Measurements from ENCODE around the gene FAM124B.
A peak's percentile ranks its signal among the peaks of the same experiment; 100 is the strongest.

The FAM124B gene

GRCh38 chr2:224403657-224404056 lies 1.8 kb upstream of the FAM124B start:
- DNase-seq: no peak
- Histone ChIP-seq H3K23ac (ENCODE audit: low read length) (no peak overlapping the region), H3K36me3 (ENCODE audit: control insufficient read depth in 1 of 2, insufficient read depth in 2 of 2, low read length in 2 of 2) (no peaks in the 10 kb centered on the region), H3K79me2 (ENCODE audit: control insufficient read depth, insufficient read depth, low read length, poor library complexity) (no peaks in the 10 kb centered on the region), H3K4me2 (ENCODE audit: low read length) (no peak overlapping the region), H3K18ac (ENCODE audit: low read length) (no peak overlapping the region), H3K14ac (ENCODE audit: low read length) (no peak overlapping the region), H3K27me3 (ENCODE audit: insufficient read depth, low read length) (no peaks in the 10 kb centered on the region), H2AK5ac (ENCODE audit: low read length) (no peak overlapping the region), H3K4ac (ENCODE audit: low read depth, low read length) (no peak overlapping the region), H2BK12ac (ENCODE audit: low read length) (no peak overlapping the region), H4K12ac (ENCODE audit: low read depth, low read length) (no peak overlapping the region), H3K9me3 (ENCODE audit: insufficient read depth, low read depth, low read length) (peaks cover 4% of the 10 kb centered on the region), H3K79me1 (ENCODE audit: low read length) (no peaks in the 10 kb centered on the region), H3K9ac (ENCODE audit: low read length) (no peak overlapping the region), H2AFZ (ENCODE audit: insufficient read depth, low read length, poor library complexity) (no peak overlapping the region), H3K4me3 (ENCODE audit: low read depth, low read length) (no peak overlapping the region), H4K8ac (ENCODE audit: low read depth, low read length) (no peak overlapping the region), H2BK120ac (ENCODE audit: insufficient read depth, low read length, poor library complexity) (no peak overlapping the region), H2BK5ac (ENCODE audit: low read depth, low read length, poor library complexity) (no peak overlapping the region), H4K91ac (ENCODE audit: low read depth, low read length) (no peak overlapping the region), H3K4me1 (ENCODE audit: control insufficient read depth in 1 of 2, insufficient read depth in 2 of 2, low read length in 2 of 2) (no peaks in the 10 kb centered on the region), H3K27ac (ENCODE audit: low read depth, low read length) (no peak overlapping the region)
- WGBS (ENCODE audit: extremely low coverage, insufficient coverage, insufficient read length): no CpG with 5 or more reads among the region's 2 CpGs

- H4K8ac ChIP-seq (ENCODE audit: low read depth, low read length): no peak overlapping the region
- no peak overlapping the region for H4K12ac ChIP-seq (ENCODE audit: low read depth, low read length)
- H2AK5ac ChIP-seq (ENCODE audit: low read length): no peak overlapping the region
- H3K4me1 ChIP-seq (ENCODE audit: control insufficient read depth in 1 of 2, insufficient read depth in 2 of 2, low read length in 2 of 2): peaks cover 0 to 1% of the 10 kb centered on the region in 2 experiments
- H2AFZ ChIP-seq (ENCODE audit: insufficient read depth, low read length, poor library complexity): no peak overlapping the region
- peak; percentile 46 to 75 for DNase-seq
- no peak overlapping the region for H3K9ac ChIP-seq (ENCODE audit: low read length)
- H4K91ac ChIP-seq (ENCODE audit: low read depth, low read length): no peak overlapping the region
- no peak overlapping the region for H3K4ac ChIP-seq (ENCODE audit: low read depth, low read length)
- no peak overlapping the region for H3K4me2 ChIP-seq (ENCODE audit: low read length)
- no peak overlapping the region for H3K27ac ChIP-seq (ENCODE audit: low read depth, low read length)
- no peaks in the 10 kb centered on the region for H3K27me3 ChIP-seq (ENCODE audit: insufficient read depth, low read length)
- H3K18ac ChIP-seq (ENCODE audit: low read length): no peak overlapping the region
- H3K9me3 ChIP-seq (ENCODE audit: insufficient read depth, low read depth, low read length): peaks cover 9% of the 10 kb centered on the region
- no peak overlapping the region for H2BK120ac ChIP-seq (ENCODE audit: insufficient read depth, low read length, poor library complexity)
- no peaks in the 10 kb centered on the region for H3K79me2 ChIP-seq (ENCODE audit: control insufficient read depth, insufficient read depth, low read length, poor library complexity)
- H3K14ac ChIP-seq (ENCODE audit: low read length): no peak overlapping the region
- no peak overlapping the region for H2BK5ac ChIP-seq (ENCODE audit: low read depth, low read length, poor library complexity)
- H3K4me3 ChIP-seq (ENCODE audit: low read depth, low read length): no peak overlapping the region
- H2BK12ac ChIP-seq (ENCODE audit: low read length): no peak overlapping the region
- no peaks in the 10 kb centered on the region for H3K79me1 ChIP-seq (ENCODE audit: low read length)
- no peaks in the 10 kb centered on the region for H3K36me3 ChIP-seq (ENCODE audit: control insufficient read depth in 1 of 2, insufficient read depth in 2 of 2, low read length in 2 of 2)
- H3K23ac ChIP-seq (ENCODE audit: low read length): no peak overlapping the region
- no CpG with 5 or more reads among the region's 22 CpGs for WGBS (ENCODE audit: extremely low coverage, insufficient coverage, insufficient read length)
These were observed 848 bp downstream of the FAM124B start for GRCh38 chr2:224400886-224401632.

GRCh38 chr2:224400174-224400810 lies 1.6 kb downstream of the FAM124B start:
- H3K14ac ChIP-seq (ENCODE audit: low read length): no peak overlapping the region
- H2AK5ac ChIP-seq (ENCODE audit: low read length): no peak overlapping the region
- WGBS (ENCODE audit: extremely low coverage, insufficient coverage, insufficient read length): no CpG with 5 or more reads among the region's 8 CpGs
- no peak overlapping the region for H3K18ac ChIP-seq (ENCODE audit: low read length)
- H4K12ac ChIP-seq (ENCODE audit: low read depth, low read length): no peak overlapping the region
- no peaks in the 10 kb centered on the region for H3K79me1 ChIP-seq (ENCODE audit: low read length)
- no peak overlapping the region for H3K9ac ChIP-seq (ENCODE audit: low read length)
- no peak overlapping the region for H2BK5ac ChIP-seq (ENCODE audit: low read depth, low read length, poor library complexity)
- no peak overlapping the region for H3K27ac ChIP-seq (ENCODE audit: low read depth, low read length)
- no peaks in the 10 kb centered on the region for H3K79me2 ChIP-seq (ENCODE audit: control insufficient read depth, insufficient read depth, low read length, poor library complexity)
- H2BK12ac ChIP-seq (ENCODE audit: low read length): no peak overlapping the region
- H4K91ac ChIP-seq (ENCODE audit: low read depth, low read length): no peak overlapping the region
- H3K9me3 ChIP-seq (ENCODE audit: insufficient read depth, low read depth, low read length): peaks cover 6% of the 10 kb centered on the region
- H3K4me3 ChIP-seq (ENCODE audit: low read depth, low read length): no peak overlapping the region
- no peaks in the 10 kb centered on the region for H3K36me3 ChIP-seq (ENCODE audit: control insufficient read depth in 1 of 2, insufficient read depth in 2 of 2, low read length in 2 of 2)
- H3K4me2 ChIP-seq (ENCODE audit: low read length): no peak overlapping the region
- no peak overlapping the region for H2BK120ac ChIP-seq (ENCODE audit: insufficient read depth, low read length, poor library complexity)
- no peak overlapping the region for H4K8ac ChIP-seq (ENCODE audit: low read depth, low read length)
- H3K4ac ChIP-seq (ENCODE audit: low read depth, low read length): no peak overlapping the region
- no peak overlapping the region for H3K23ac ChIP-seq (ENCODE audit: low read length)
- H2AFZ ChIP-seq (ENCODE audit: insufficient read depth, low read length, poor library complexity): no peak overlapping the region
- peaks cover 0 to 3% of the 10 kb centered on the region in 2 experiments for H3K4me1 ChIP-seq (ENCODE audit: control insufficient read depth in 1 of 2, insufficient read depth in 2 of 2, low read length in 2 of 2)
- no peaks in the 10 kb centered on the region for H3K27me3 ChIP-seq (ENCODE audit: insufficient read depth, low read length)
- no peak for DNase-seq

GRCh38 chr2:224398289-224398688 lies 3.6 kb downstream of the FAM124B start:
- no peak overlapping the region for H2AK5ac ChIP-seq (ENCODE audit: low read length)
- no peak overlapping the region for H4K12ac ChIP-seq (ENCODE audit: low read depth, low read length)
- H3K27me3 ChIP-seq (ENCODE audit: insufficient read depth, low read length): no peaks in the 10 kb centered on the region
- no peak overlapping the region for H3K23ac ChIP-seq (ENCODE audit: low read length)
- no peak overlapping the region for H3K9ac ChIP-seq (ENCODE audit: low read length)
- no peak overlapping the region for H3K18ac ChIP-seq (ENCODE audit: low read length)
- H3K9me3 ChIP-seq (ENCODE audit: insufficient read depth, low read depth, low read length): peaks cover 5% of the 10 kb centered on the region
- H3K4me1 ChIP-seq (ENCODE audit: control insufficient read depth in 1 of 2, insufficient read depth in 2 of 2, low read length in 2 of 2): peaks cover 0 to 3% of the 10 kb centered on the region in 2 experiments
- no peak overlapping the region for H2BK12ac ChIP-seq (ENCODE audit: low read length)
- no peak overlapping the region for H4K91ac ChIP-seq (ENCODE audit: low read depth, low read length)
- H3K4ac ChIP-seq (ENCODE audit: low read depth, low read length): no peak overlapping the region
- no peak overlapping the region for H4K8ac ChIP-seq (ENCODE audit: low read depth, low read length)
- H3K27ac ChIP-seq (ENCODE audit: low read depth, low read length): no peak overlapping the region
- no peak overlapping the region for H2AFZ ChIP-seq (ENCODE audit: insufficient read depth, low read length, poor library complexity)
- no peak overlapping the region for H2BK120ac ChIP-seq (ENCODE audit: insufficient read depth, low read length, poor library complexity)
- no peaks in the 10 kb centered on the region for H3K79me1 ChIP-seq (ENCODE audit: low read length)
- DNase-seq: no peak
- H3K4me2 ChIP-seq (ENCODE audit: low read length): no peak overlapping the region
- no peaks in the 10 kb centered on the region for H3K79me2 ChIP-seq (ENCODE audit: control insufficient read depth, insufficient read depth, low read length, poor library complexity)
- no CpG with 5 or more reads among the region's 3 CpGs for WGBS (ENCODE audit: extremely low coverage, insufficient coverage, insufficient read length)
- no peak overlapping the region for H3K4me3 ChIP-seq (ENCODE audit: low read depth, low read length)
- H2BK5ac ChIP-seq (ENCODE audit: low read depth, low read length, poor library complexity): no peak overlapping the region
- no peak overlapping the region for H3K14ac ChIP-seq (ENCODE audit: low read length)
- H3K36me3 ChIP-seq (ENCODE audit: control insufficient read depth in 1 of 2, insufficient read depth in 2 of 2, low read length in 2 of 2): no peaks in the 10 kb centered on the region

All from trophoblast cell (in vitro differentiated cells and primary cell).